Spinal cord (tissue), 10 donors: ENCODE data around the gene ST7. TPM values are rescaled to one million over a fixed set of nuclear protein-coding genes. Genes with fewer than 3 reads are reported as not detected.

ENCODE experiments used
- DNase-seq, 6 donors: peaks; one replicate each; pipeline versions ENCODE4 v3.0.0 to v3.0.0-alpha.2; 2013 to 2015; ENCODE audit warnings: low spot score in 6 of 6, low read depth in 4 of 6
- H3K27ac ChIP-seq: one replicate; pipeline ENCODE4 v1.5.1; 2013; ENCODE audit warnings: low read depth, low read length, control low read depth
- H3K27me3 ChIP-seq: one replicate; pipeline ENCODE4 v1.6.1; 2013; ENCODE audit warnings: low read length; ENCODE audit not compliant: control insufficient read depth, insufficient read depth
- H3K36me3 ChIP-seq: one replicate; pipeline ENCODE4 v1.6.1; 2013; ENCODE audit warnings: low read length; ENCODE audit not compliant: control insufficient read depth, insufficient read depth
- H3K4me1 ChIP-seq: one replicate; pipeline ENCODE4 v1.6.1; 2013; ENCODE audit warnings: low read length; ENCODE audit not compliant: control insufficient read depth, insufficient read depth
- H3K4me3 ChIP-seq: one replicate; pipeline ENCODE4 v1.5.1; 2013; ENCODE audit warnings: low read depth, low read length, control low read depth
- H3K9me3 ChIP-seq: one replicate; pipeline ENCODE4 v1.6.1; 2013; ENCODE audit warnings: low read length; ENCODE audit not compliant: control insufficient read depth, insufficient read depth
- WGBS: methylation state at CpG from one replicate; pipeline ENCODE4 v1.1.5; 2013; ENCODE audit warnings: missing lambda C conversion rate; ENCODE audit not compliant: insufficient coverage; 5-methylcytosine and 5-hydroxymethylcytosine counted together
- polyA plus RNA-seq, 2 donors: library from polyadenylated mRNA; unstranded; fragments of 120-200 nt; gene quantifications; one replicate each; pipeline ENCODE4 v1.2.1, GENCODE V29; 2013; ENCODE audit not compliant: insufficient read length in 2 of 2
- total RNA-seq, 2 donors: library from RNA; depleted of rRNA in 1 of 2; stranded (reverse); fragments of 120-200 nt in 1 of 2; fragments of >200 nt in 1 of 2; gene quantifications; one replicate each; pipeline versions ENCODE4 v1.2.3 to v1.2.4, GENCODE V29; 2013 to 2014
- donor health status: healthy.

Gene ST7
- total and polyA plus RNA-seq, 4 donors, result 27.0 to 35.7 (median 31.8) TPM

DNA sequence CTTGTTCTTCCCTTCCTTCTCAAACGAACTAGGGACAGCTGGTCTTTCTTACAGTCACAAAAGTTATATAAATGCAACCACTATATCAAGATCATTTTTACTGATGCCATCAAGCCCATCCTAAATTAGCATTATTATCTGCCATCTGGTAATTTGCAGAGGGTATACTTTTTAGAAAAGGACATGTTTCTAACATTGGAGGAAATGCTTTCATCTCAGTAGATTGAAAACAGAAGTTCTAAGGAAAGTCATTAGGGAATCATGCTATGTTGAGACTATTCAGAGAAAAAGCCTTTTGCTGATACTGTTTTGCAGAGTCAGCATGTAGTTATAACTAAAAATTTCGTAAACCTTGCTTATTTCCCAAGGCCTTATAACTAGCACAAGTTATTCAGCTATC, 222.9 kb downstream of the ST7 start:
- Histone ChIP-seq H3K9me3 (no peaks in the 10 kb centered on the region), H3K4me1 (no peaks in the 10 kb centered on the region), H3K4me3 (no peak overlapping the region), H3K36me3 (peaks cover 3% of the 10 kb centered on the region), H3K27me3 (no peaks in the 10 kb centered on the region), H3K27ac (no peak overlapping the region)
- DNase-seq, result no peak
- no CpG with 5 or more reads among the region's 2 CpGs for WGBS

DNA sequence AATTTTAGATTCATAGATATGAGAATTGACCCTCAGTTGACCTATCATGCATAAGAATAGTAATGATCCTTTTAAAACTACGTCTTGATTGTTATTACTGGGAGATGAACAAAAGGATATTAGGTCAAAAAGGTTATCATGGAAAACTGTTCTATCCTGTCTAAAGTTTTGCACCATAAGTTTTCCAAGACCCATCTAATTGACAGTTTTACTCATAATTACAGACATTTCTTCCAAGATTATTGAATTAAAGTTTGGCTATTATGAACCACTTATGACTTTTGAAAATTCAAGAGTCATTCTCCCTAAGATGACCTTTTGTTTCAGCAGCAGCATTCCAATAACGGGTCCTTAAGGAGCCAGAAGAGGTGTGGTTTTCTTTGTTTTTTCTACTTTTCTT, 225.3 kb downstream of the ST7 start:
- H3K36me3 ChIP-seq, result no peaks in the 10 kb centered on the region
- H3K27me3 ChIP-seq, result no peaks in the 10 kb centered on the region
- no peaks in the 10 kb centered on the region for H3K9me3 ChIP-seq
- H3K27ac ChIP-seq, result no peak overlapping the region
- no peaks in the 10 kb centered on the region for H3K4me1 ChIP-seq
- no CpG with 5 or more reads among the region's 2 CpGs for whole genome bisulfite sequencing
- DNase-seq, result no peak
- H3K4me3 ChIP-seq, result no peak overlapping the region

DNA sequence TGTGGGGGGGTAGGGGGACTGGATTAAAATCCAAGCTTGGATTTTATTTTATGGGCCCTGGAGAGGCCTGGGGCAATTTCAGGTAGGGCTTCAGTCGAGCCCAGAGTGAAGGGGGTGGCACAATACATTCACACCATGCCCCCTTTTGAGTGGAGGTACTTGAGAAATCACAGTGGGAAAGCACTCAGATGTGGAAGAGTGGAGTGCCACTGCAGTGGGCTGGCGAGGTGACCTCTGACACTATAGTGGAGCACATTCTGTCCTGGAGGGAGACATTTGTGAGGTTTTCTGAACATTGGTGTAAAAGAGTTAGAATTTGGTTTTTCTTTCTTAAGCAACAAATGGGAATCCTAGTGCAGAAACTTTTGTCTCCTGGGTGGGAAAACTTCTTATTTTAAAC, 226.4 kb downstream of the ST7 start:
- Histone ChIP-seq H3K27ac (no peak overlapping the region), H3K27me3 (no peaks in the 10 kb centered on the region), H3K36me3 (no peaks in the 10 kb centered on the region), H3K4me1 (no peaks in the 10 kb centered on the region), H3K4me3 (no peak overlapping the region), H3K9me3 (no peaks in the 10 kb centered on the region)
- WGBS, result no CpG with 5 or more reads among the region's 2 CpGs
- DNase-seq, result no peak

DNA sequence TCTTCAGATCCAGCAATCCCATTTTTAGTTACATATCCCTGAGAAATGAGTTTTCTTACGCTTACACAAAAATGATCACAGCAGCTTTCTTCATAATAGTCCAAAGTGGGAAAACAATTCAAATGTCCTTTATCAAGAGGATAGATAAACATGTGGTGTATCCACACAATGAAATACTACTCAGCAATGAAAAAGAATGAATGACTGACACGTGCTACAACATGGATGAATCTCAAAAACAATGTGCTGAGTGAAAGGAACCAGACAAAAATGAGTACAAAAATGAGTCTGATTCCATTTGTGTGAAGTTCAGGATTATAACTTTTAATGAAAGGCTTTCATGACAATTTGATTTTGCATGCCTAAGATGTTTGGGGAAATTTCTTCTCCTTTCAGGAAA, 230.4 kb downstream of the ST7 start:
- no peaks in the 10 kb centered on the region for H3K36me3 ChIP-seq
- H3K27ac ChIP-seq, result no peak overlapping the region
- no peaks in the 10 kb centered on the region for H3K27me3 ChIP-seq
- 100% methylated on average over 1 of the region's 2 CpGs for WGBS
- no peaks in the 10 kb centered on the region for H3K9me3 ChIP-seq
- DNase-seq, result no peak
- no peak overlapping the region for H3K4me3 ChIP-seq
- no peaks in the 10 kb centered on the region for H3K4me1 ChIP-seq

DNA sequence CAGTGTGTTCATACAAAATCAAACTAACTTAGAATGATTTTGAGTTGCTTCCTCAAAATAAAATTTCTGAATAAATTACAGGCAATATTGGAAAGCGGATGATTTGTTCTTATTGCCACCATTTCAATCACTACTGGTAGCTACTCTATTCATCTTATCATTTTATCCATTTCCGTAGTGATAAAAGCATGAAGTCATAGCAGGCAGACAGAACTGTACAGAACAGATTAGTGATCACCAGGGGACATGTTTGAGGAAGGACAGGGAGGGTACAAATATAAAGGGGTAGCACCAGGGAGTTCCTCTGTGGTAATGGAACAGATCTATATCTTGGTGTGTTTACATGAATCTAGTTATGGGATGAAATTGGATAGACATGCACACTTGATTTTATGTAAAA, 231.1 kb downstream of the ST7 start:
- Histone ChIP-seq H3K9me3 (no peaks in the 10 kb centered on the region), H3K27ac (no peak overlapping the region), H3K4me3 (no peak overlapping the region), H3K36me3 (no peaks in the 10 kb centered on the region), H3K27me3 (no peaks in the 10 kb centered on the region), H3K4me1 (no peaks in the 10 kb centered on the region)
- no CpG with 5 or more reads among the region's 2 CpGs for WGBS
- no peak for DNase-seq

DNA sequence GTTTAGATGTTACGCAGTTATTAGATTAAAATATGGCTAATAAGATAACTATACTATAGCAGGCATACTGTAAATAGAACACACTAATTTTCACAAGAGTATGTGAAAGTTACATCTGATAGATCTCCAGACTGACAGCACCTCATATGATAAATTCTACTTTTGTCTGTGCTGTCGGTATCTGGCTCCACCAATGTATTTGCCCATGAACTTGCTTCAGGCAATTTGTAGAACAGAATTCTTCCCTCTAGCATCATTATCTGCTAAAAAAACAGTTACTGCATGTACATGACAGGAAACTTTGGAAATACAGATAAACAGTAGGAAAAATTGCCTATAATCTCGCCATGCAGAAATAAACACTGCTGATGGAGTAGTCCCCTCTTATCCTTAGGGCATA, 231.8 kb downstream of the ST7 start:
- Histone ChIP-seq H3K4me3 (no peak overlapping the region), H3K4me1 (no peaks in the 10 kb centered on the region), H3K27ac (no peak overlapping the region), H3K36me3 (peaks cover 3% of the 10 kb centered on the region), H3K27me3 (no peaks in the 10 kb centered on the region), H3K9me3 (no peaks in the 10 kb centered on the region)
- no peak for DNase-seq
- WGBS, result 100% methylated on average over 1 of the region's 3 CpGs

DNA sequence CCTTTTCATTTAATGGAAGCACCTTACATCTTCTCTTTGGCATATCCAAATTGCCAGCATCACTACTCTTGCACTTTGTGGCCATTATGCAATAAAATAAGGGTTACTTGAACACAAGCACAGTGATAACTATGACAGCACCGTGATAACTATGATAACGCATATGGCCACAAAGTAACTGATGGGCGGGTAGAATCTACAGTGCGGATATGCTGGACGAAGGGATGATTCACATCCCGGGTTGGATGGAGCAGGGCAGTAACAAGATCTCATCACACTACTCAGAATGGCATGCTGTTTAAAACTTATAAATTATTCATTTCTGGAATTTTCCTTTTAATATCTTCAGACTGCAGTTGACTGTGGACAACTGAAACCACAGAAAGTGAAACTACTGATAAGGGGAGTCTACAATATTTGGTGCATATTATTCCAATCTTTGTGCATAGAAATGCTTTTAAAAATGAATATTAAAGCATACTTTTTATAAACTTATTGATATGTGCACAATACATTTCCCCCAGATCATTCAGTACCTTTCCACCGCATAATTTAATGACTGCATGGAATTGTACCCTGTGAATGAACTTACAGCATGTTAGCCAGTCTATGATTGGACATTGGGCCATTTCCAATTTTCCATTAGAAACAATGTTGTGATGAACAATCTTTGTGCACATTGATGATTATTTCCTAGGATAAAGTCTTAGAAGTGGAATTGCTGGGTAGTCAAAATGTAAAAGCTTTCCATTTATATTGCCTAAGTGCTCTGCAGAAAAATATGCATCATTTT, 233.1 kb downstream of the ST7 start:
- no peaks in the 10 kb centered on the region for H3K27me3 ChIP-seq
- WGBS, result 98% methylated on average over 5 of the region's 7 CpGs
- H3K36me3 ChIP-seq, result peaks cover 9% of the 10 kb centered on the region
- no peak overlapping the region for H3K4me3 ChIP-seq
- no peak overlapping the region for H3K27ac ChIP-seq
- no peaks in the 10 kb centered on the region for H3K4me1 ChIP-seq
- DNase-seq, result no peak
- no peaks in the 10 kb centered on the region for H3K9me3 ChIP-seq

DNA sequence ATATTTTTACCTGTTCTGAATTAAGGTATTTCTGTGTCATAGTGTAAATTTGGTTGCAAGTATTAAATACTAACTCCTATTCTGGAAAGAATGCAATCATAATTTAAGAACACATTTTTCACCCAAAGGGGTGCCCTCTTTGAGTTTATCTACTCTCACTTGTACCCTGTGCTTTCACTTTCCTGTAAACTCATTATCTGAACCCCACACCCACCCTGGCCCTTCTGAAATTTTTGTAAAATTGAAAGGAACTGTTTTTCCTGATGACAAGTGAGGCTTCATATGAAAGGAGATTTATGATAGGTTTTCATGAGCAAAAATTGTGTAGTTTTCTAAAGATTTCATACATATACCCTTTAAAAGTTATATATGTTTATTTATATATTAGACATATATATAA, 235.1 kb downstream of the ST7 start:
- Histone ChIP-seq H3K27ac (no peak overlapping the region), H3K27me3 (no peaks in the 10 kb centered on the region), H3K4me3 (no peak overlapping the region), H3K36me3 (peaks cover 9% of the 10 kb centered on the region), H3K9me3 (no peaks in the 10 kb centered on the region), H3K4me1 (no peaks in the 10 kb centered on the region)
- no peak for DNase-seq

DNA sequence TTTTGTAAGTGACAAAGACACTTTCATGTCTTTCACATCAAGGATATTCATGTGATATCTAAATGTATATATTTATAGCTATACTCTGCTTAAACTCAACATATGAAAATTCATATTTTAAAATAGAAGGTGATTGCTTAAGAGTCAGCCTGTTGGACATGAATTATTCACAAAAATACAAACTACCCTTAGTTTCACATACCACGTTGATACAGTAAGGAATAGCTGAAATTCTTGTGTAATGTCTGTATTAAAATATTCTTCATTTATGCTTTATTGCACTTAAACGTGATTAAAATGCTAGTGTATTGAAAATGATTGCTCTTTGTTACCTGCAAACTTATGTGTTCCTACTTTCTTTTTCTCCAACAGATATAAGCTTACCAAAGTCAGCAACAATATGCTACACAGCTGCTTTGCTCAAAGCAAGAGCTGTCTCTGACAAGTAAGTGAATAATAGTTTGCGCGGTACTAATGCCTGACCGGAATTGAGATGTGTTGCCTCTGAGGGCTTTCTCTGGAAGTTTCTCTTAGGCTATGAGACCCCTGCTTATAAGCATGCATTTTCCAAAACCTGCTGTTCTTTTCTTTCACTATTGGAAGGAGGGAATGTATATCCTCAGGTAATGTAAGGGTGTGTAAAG, 235.8 kb downstream of the ST7 start:
- H3K27me3 ChIP-seq, result no peaks in the 10 kb centered on the region
- H3K36me3 ChIP-seq, result peaks cover 9% of the 10 kb centered on the region
- WGBS, result 58% methylated on average over 3 of the region's 5 CpGs
- H3K4me3 ChIP-seq, result no peak overlapping the region
- H3K27ac ChIP-seq, result no peak overlapping the region
- H3K9me3 ChIP-seq, result no peaks in the 10 kb centered on the region
- no peaks in the 10 kb centered on the region for H3K4me1 ChIP-seq
- peak in 1 of 6 donors; percentile 64 for DNase-seq

DNA sequence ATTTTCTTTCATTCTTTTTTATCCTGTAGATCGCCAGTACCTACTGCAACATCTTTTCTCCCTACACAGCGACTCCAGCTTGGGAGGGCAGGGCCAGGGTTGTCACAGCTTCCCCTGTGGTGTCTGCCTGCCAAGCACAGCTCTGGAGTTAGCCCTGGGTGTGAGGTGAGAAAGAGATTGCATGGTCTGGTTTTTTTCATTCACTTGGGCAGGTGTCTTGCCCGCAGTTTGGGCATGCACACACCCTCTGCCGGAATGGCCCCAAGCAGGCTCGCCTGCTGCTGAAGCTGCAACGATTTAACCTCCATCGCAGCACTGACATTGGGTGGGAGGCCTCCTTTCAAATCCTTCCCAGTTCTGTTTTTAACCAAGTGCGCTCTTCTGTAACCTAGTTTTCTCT, 236.8 kb downstream of the ST7 start:
- 97% methylated on average over 7 of the region's 8 CpGs for WGBS
- H3K4me3 ChIP-seq, result no peak overlapping the region

More for the DNA sequence above, 236.8 kb downstream of the ST7 start:
- H3K36me3 ChIP-seq, result peaks cover 9% of the 10 kb centered on the region
- H3K4me1 ChIP-seq, result no peaks in the 10 kb centered on the region
- DNase-seq, result no peak
- no peak overlapping the region for H3K27ac ChIP-seq
- no peaks in the 10 kb centered on the region for H3K9me3 ChIP-seq
- no peaks in the 10 kb centered on the region for H3K27me3 ChIP-seq
